ENCODE measurements around the gene NANS. TPM values are rescaled to one million over a fixed set of nuclear protein-coding genes. Genes with fewer than 3 reads are reported as not detected.

Gene NANS, protein sequence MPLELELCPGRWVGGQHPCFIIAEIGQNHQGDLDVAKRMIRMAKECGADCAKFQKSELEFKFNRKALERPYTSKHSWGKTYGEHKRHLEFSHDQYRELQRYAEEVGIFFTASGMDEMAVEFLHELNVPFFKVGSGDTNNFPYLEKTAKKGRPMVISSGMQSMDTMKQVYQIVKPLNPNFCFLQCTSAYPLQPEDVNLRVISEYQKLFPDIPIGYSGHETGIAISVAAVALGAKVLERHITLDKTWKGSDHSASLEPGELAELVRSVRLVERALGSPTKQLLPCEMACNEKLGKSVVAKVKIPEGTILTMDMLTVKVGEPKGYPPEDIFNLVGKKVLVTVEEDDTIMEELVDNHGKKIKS
- total RNA-seq, result 10 to 100 TPM; 43.8 to 80.6 (median 54.7) TPM

DNA sequence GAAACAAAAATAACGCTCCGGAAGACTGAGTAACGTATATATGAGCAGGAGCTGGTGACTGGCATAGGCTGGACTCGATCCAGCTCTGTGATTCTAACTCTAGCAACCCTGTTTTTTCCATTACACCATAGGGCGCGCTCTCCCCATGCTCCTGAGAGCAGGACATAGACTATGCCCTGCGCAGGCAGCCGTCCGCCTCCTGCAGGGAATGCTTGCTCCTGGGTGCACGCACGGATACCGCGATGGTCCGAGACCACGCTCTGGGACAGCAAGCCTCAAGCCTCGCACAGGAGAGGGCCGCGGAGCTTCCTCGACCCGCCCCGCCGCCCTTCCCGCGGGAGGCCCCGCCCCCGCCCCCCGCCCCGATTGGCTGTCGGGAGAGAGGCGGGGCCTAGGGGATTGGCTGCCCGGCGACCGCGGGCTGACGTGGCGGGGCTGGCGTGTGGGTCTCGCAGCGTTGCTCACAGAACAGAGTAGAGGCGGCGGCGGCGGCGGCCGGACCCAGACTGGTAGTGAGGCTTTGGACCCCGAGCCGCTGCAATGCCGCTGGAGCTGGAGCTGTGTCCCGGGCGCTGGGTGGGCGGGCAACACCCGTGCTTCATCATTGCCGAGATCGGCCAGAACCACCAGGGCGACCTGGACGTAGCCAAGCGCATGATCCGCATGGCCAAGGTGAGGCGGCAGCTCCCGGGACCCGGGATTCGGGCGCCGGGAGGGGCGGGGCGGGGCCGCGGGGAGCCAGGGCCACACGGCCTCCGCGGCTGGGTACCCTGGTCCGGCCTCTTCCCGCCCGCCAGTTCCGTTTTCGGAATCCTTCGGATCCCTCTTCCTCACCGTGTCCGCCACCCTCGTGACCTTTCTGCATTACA lies at the start of gene NANS:
NANS (plus strand) TSS at position 464 of the 869 bp plus-strand sequence; CDS start at position 541, 77 bp downstream.
- no peaks in the 10 kb centered on the region for H3K9me3 ChIP-seq
- intact Hi-C loops (cut with DNase I; ENCODE audit: low total_unique reads), result no loop called here
- DNase-seq (ENCODE audit: low spot score in 2 of 2), result peak; percentile 88 to 90

GRCh38 chr9:98007251-98007928 lies 49.1 kb upstream of the NANS start:
- intact Hi-C loops (cut with DNase I; ENCODE audit: low total_unique reads), result no loop called here
- H3K27me3 ChIP-seq, result no peaks in the 10 kb centered on the region
- TF ChIP-seq, protein P1, sequence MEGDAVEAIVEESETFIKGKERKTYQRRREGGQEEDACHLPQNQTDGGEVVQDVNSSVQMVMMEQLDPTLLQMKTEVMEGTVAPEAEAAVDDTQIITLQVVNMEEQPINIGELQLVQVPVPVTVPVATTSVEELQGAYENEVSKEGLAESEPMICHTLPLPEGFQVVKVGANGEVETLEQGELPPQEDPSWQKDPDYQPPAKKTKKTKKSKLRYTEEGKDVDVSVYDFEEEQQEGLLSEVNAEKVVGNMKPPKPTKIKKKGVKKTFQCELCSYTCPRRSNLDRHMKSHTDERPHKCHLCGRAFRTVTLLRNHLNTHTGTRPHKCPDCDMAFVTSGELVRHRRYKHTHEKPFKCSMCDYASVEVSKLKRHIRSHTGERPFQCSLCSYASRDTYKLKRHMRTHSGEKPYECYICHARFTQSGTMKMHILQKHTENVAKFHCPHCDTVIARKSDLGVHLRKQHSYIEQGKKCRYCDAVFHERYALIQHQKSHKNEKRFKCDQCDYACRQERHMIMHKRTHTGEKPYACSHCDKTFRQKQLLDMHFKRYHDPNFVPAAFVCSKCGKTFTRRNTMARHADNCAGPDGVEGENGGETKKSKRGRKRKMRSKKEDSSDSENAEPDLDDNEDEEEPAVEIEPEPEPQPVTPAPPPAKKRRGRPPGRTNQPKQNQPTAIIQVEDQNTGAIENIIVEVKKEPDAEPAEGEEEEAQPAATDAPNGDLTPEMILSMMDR (IDR thresholded peaks at IDR 0.05), result no peak
- TF ChIP-seq POLR2AphosphoS5 (IDR thresholded peaks at IDR 0.05), result no peak
- TF ChIP-seq POLR2A (IDR thresholded peaks at IDR 0.05), result no peak
- H3K4me1 ChIP-seq, result peaks cover 0 to 3% of the 10 kb centered on the region in 2 donors
- H3K36me3 ChIP-seq, result no peaks in the 10 kb centered on the region
- H3K9me3 ChIP-seq, result no peaks in the 10 kb centered on the region
- no peak for DNase-seq (ENCODE audit: low spot score in 2 of 2)
- no peak overlapping the region for H3K4me3 ChIP-seq
- no peak overlapping the region for H3K27ac ChIP-seq

More for the DNA sequence above, at the start of gene NANS:
- Histone ChIP-seq H3K4me3 (peak within 1 kb of the TSS; percentile 79 to 90 (median 84)), H3K27me3 (no peaks in the 10 kb centered on the region), H3K36me3 (no peaks in the 10 kb centered on the region), H3K4me1 (no peaks in the 10 kb centered on the region), H3K27ac (peak within 1 kb of the TSS; percentile 95)
- TF ChIP-seq POLR2A (IDR thresholded peaks at IDR 0.05) (peak; percentile 63), POLR2AphosphoS5 (IDR thresholded peaks at IDR 0.05) (peak; percentile 62 to 81 (median 78))
- TF ChIP-seq, protein P1 (IDR thresholded peaks at IDR 0.05), result no peak

DNA sequence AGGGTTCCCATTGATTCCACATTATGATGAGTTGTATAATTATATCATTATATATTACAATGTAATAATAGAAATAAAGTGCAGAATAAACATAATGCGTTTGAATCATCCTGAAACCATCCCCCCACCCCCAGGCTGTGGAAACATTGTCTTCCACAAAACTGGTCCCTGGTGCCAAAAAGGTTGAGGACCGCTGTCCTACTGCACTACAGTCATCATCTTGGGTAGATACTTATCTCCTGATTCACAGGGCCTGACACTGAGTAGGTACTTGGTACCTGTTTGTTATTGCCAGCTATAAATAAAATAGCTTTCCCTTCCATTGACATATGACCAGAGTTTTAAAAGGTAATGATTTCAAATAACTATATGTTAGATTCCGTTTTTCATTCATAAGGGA lies 47.8 kb upstream of the NANS start:
- Histone ChIP-seq H3K4me1 (no peaks in the 10 kb centered on the region), H3K9me3 (no peaks in the 10 kb centered on the region), H3K4me3 (no peak overlapping the region), H3K36me3 (no peaks in the 10 kb centered on the region), H3K27ac (no peak overlapping the region), H3K27me3 (no peaks in the 10 kb centered on the region)
- TF ChIP-seq POLR2A (IDR thresholded peaks at IDR 0.05) (no peak), POLR2AphosphoS5 (IDR thresholded peaks at IDR 0.05) (no peak)
- TF ChIP-seq, protein P1 (IDR thresholded peaks at IDR 0.05), result no peak
- intact Hi-C loops (cut with DNase I; ENCODE audit: low total_unique reads), result no loop called here
- DNase-seq (ENCODE audit: low spot score in 2 of 2), result no peak

DNA sequence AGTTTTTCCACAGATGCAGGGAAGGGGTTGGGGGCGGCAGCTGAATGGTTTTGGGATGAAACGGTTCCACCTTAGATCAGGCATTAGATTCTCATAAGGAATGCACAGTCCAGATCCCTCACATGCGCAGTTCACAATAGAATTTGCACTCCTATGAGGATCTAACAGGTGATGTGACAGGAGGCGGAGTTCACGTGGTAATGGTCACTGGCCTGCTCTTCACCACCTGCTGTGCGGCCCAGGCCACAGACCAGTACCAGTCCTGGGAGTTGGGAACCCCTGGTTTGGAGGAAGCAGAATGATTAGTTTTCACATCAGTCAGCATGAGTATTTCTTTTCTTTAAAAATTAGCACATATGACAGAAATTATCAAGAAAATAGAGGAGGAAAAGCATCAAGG lies 47.1 kb upstream of the NANS start:
- no peak for DNase-seq (ENCODE audit: low spot score in 2 of 2)
- TF ChIP-seq POLR2AphosphoS5 (IDR thresholded peaks at IDR 0.05), result no peak
- TF ChIP-seq POLR2A (IDR thresholded peaks at IDR 0.05), result no peak
- TF ChIP-seq, protein P1 (IDR thresholded peaks at IDR 0.05), result no peak
- intact Hi-C loops (cut with DNase I; ENCODE audit: low total_unique reads), result no loop called here
- Histone ChIP-seq H3K4me3 (no peak overlapping the region), H3K4me1 (no peaks in the 10 kb centered on the region), H3K9me3 (no peaks in the 10 kb centered on the region), H3K36me3 (no peaks in the 10 kb centered on the region), H3K27me3 (no peaks in the 10 kb centered on the region), H3K27ac (peak overlapping the region in 1 of 2 donors; percentile 40)
